Left colon (tissue), 2 donors: ENCODE measurements around the gene TTLL9. TPM values are rescaled to one million over a fixed set of nuclear protein-coding genes. Genes with fewer than 3 reads are reported as not detected.
"Not testable (repeated sequence)": the region's sequence is repeated elsewhere in the genome, so short reads cannot be mapped to it uniquely, and the experiment has no call there.

Experiments
- ATAC-seq: fragments of 200-7000 bp; cut with Tn5 transposase; one replicate; pipeline ENCODE4 v1.9.1; 2020; ENCODE audit warnings: mild to moderate bottlenecking, moderate library complexity
- DNase-seq, 2 donors: peaks; one replicate each; pipeline ENCODE4 v3.0.0-alpha.2; 2020
- intact Hi-C, 2 donors: fragments of 100-400 bp; cut with DNase I in 1 of 2; cut with micrococcal nuclease in 1 of 2; formaldehyde crosslinking; loops; one replicate each; pipeline versions ENCODE4 v1.11.2 to v1.14.0; 2022; cut with DNase I, micrococcal nuclease
- long read RNA-seq: library from polyadenylated mRNA; unstranded; transcript quantifications from one replicate; pipeline ENCODE4 v2.0.0, GENCODE V29; 2021
- total RNA-seq, 2 donors: library from RNA; stranded (reverse); fragmentation: NEBNext Ultra II Directional; extraction: Animal tissue kit (Norgen Biotek cat#: 25700); gene quantifications; one replicate each; pipeline ENCODE4 v1.2.1, GENCODE V29; 2021
- donor health status: DM: no; HTN: no; CAD: no.
- donor health status: DM: yes; HTN: yes; CAD: no.

The TTLL9 gene
- total RNA-seq, result under 1 TPM in 1 of 2 donors, not detected in 1; 0.14 TPM
- long read RNA-seq, result 0 reads

- intact Hi-C loops, result no loop called here
- ATAC-seq, result peak; percentile 80
- peak in 1 of 2 donors; percentile 37 for DNase-seq
These were observed at the start of gene TTLL9, which contains the start of gene DUSP15 for GRCh38 chr20:31869942-31870725. Gene TTLL9 (plus strand): TSS chr20:31870634. CDS start chr20:31871127, 493 bp downstream. Gene DUSP15 (minus strand): TSS chr20:31870527. CDS start chr20:31870337, 190 bp downstream.

- DNase-seq (no peak), ATAC-seq (no peak)
- intact Hi-C loops, result loop anchor here (5.0 to 10.0 kb wide), 2 partner anchors 211 to 213 kb away; no protein-coding TSS in a partner anchor
These were observed 49.0 kb upstream of the TTLL9 start for GRCh38 chr20:31821427-31821826.

GRCh38 chr20:31822421-31823330, 47.8 kb upstream of the TTLL9 start:
- peak; percentile 84 for ATAC-seq
- peak; percentile 51 to 67 for DNase-seq
- intact Hi-C loops, result loop anchor here (5.0 to 10.0 kb wide), 2 partner anchors 210 to 212 kb away; no protein-coding TSS in a partner anchor

- no peak for ATAC-seq
- DNase-seq, result no peak
- intact Hi-C loops, result loop anchor here (5.0 to 10.0 kb wide), 2 partner anchors 209 to 211 kb away; no protein-coding TSS in a partner anchor
These were observed 46.9 kb upstream of the TTLL9 start for GRCh38 chr20:31823360-31824124.

- ATAC-seq (no peak), DNase-seq (no peak)
- intact Hi-C loops, result loop anchor here (5.0 to 10.0 kb wide), 2 partner anchors 208 to 211 kb away; no protein-coding TSS in a partner anchor
These were observed 46.3 kb upstream of the TTLL9 start for GRCh38 chr20:31824125-31824485.

- ATAC-seq, result no peak
- intact Hi-C loops, result loop anchor here (5.0 to 10.0 kb wide), 2 partner anchors 208 to 210 kb away; no protein-coding TSS in a partner anchor
- no peak for DNase-seq
These were observed 45.7 kb upstream of the TTLL9 start for GRCh38 chr20:31824554-31825313.

GRCh38 chr20:31826074-31826473, 44.4 kb upstream of the TTLL9 start:
- intact Hi-C loops, result loop anchor here in 1 of 2 donors (10.0 kb wide), 1 partner anchor 209 kb away; no protein-coding TSS in a partner anchor
- DNase-seq (no peak), ATAC-seq (no peak)

GRCh38 chr20:31827059-31827458, 43.4 kb upstream of the TTLL9 start:
- DNase-seq, result no peak
- no peak for ATAC-seq
- intact Hi-C loops, result loop anchor here in 1 of 2 donors (10.0 kb wide), 1 partner anchor 208 kb away; no protein-coding TSS in a partner anchor

- not testable (repeated sequence) for ATAC-seq, DNase-seq
- intact Hi-C loops, result loop anchor here in 1 of 2 donors (10.0 kb wide), 1 partner anchor 207 kb away; no protein-coding TSS in a partner anchor
These were observed 42.4 kb upstream of the TTLL9 start for GRCh38 chr20:31828016-31828415.

GRCh38 chr20:31829731-31830130, 40.7 kb upstream of the TTLL9 start:
- DNase-seq (no peak), ATAC-seq (no peak)
- intact Hi-C loops, result loop anchor here in 1 of 2 donors (10.0 kb wide), 1 partner anchor 205 kb away; no protein-coding TSS in a partner anchor

- intact Hi-C loops, result no loop called here
- no peak for DNase-seq
- no peak for ATAC-seq
These were observed 39.9 kb upstream of the TTLL9 start for GRCh38 chr20:31830406-31830981.

- ATAC-seq, result no peak
- no peak for DNase-seq
- intact Hi-C loops, result no loop called here
These were observed 39.2 kb upstream of the TTLL9 start for GRCh38 chr20:31831211-31831610.

GRCh38 chr20:31831771-31832306, 38.6 kb upstream of the TTLL9 start:
- DNase-seq (no peak), ATAC-seq (no peak)
- intact Hi-C loops, result no loop called here

- DNase-seq, result peak in 1 of 2 donors; percentile 70
- intact Hi-C loops, result no loop called here
- peak; percentile 52 for ATAC-seq
These were observed 37.1 kb upstream of the TTLL9 start for GRCh38 chr20:31833130-31833930.

GRCh38 chr20:31833931-31834521, 36.4 kb upstream of the TTLL9 start:
- ATAC-seq (no peak), DNase-seq (no peak)
- intact Hi-C loops, result no loop called here

GRCh38 chr20:31835554-31835953, 34.9 kb upstream of the TTLL9 start:
- ATAC-seq (no peak), DNase-seq (no peak)

More at GRCh38 chr20:31835554-31835953, 34.9 kb upstream of the TTLL9 start:
- intact Hi-C loops, result no loop called here
